Panc1 (cell line): ENCODE measurements around the gene ULK3. TPM values are rescaled to one million over a fixed set of nuclear protein-coding genes. Genes with fewer than 3 reads are reported as not detected.

ENCODE experiments used
- ATAC-seq: fragments of 200-7000 bp; cut with Tn5 transposase; 2 replicates; pipeline ENCODE4 v1.9.1; 2020; ENCODE audit warnings: mild to moderate bottlenecking, moderate library complexity
- BruUV-seq: library from RNA; stranded (reverse); fragments of 400-500 nt; replicated peaks from 2 replicates; lab custom pipeline; 2021; lab: Mats Ljungman, UMichigan
- CTCF ChIA-PET: fragments of 300-600 bp; sonication (Branson Sonifier 250); formaldehyde crosslinking; loops from one replicate; lab custom pipeline; 2022; ENCODE audit warnings: antibody characterized with exemption; lab: Charles Lee
- POLR2A ChIA-PET: fragments of 300-600 bp; sonication (Branson Sonifier 250); formaldehyde crosslinking; loops from one replicate; lab custom pipeline; 2022; ENCODE audit warnings: antibody characterized with exemption; lab: Charles Lee
- DNase-seq: peaks from one replicate; pipeline ENCODE4 v3.0.0-alpha.2; 2010; ENCODE audit warnings: low read depth, low spot score
- H3K27ac ChIP-seq: 2 replicates; pipeline ENCODE4 v1.5.1; 2011; ENCODE audit warnings: mild to moderate bottlenecking, low read length, inconsistent platforms
- H3K27me3 ChIP-seq: fragments of 200-500 bp; sonication (Bioruptor generic); 2 replicates; pipeline ENCODE4 v1.6.0; 2014; ENCODE audit warnings: low read length, inconsistent platforms; ENCODE audit not compliant: control insufficient read depth, insufficient read depth
- H3K36me3 ChIP-seq: fragments of 200-500 bp; sonication (Bioruptor generic); 2 replicates; pipeline ENCODE4 v1.5.1; 2014; ENCODE audit warnings: inconsistent platforms, mild to moderate bottlenecking, low read length, moderate library complexity; ENCODE audit not compliant: control insufficient read depth, insufficient read depth
- H3K4me1 ChIP-seq: 2 replicates; pipeline ENCODE4 v1.5.1; 2011; ENCODE audit warnings: inconsistent platforms, mild to moderate bottlenecking, low read length, moderate library complexity; ENCODE audit not compliant: control insufficient read depth, insufficient read depth
- H3K4me3 ChIP-seq, 2 experiments: 2 replicates each; pipeline ENCODE4 v1.5.1; 2011 to 2012; ENCODE audit warnings: low read depth in 2 of 2, low read length in 2 of 2, mild to moderate bottlenecking in 2 of 2, inconsistent platforms in 1 of 2, moderate library complexity in 1 of 2
- H3K9me3 ChIP-seq: fragments of 200-500 bp; sonication (Bioruptor generic); 2 replicates; pipeline ENCODE4 v1.5.1; 2014; ENCODE audit warnings: low read depth, mild to moderate bottlenecking, inconsistent platforms, low read length, moderate library complexity; ENCODE audit not compliant: control insufficient read depth, insufficient read depth
- POLR2AphosphoS5 ChIP-seq: IDR thresholded peaks from 2 replicates; pipeline ENCODE4 v1.6.1; 2012; ENCODE audit warnings: mild to moderate bottlenecking, low read depth, low read length, moderate library complexity
- SIN3A ChIP-seq: IDR thresholded peaks from 2 replicates; pipeline ENCODE4 v1.6.1; 2012; ENCODE audit warnings: low read depth, mild to moderate bottlenecking, low read length, moderate library complexity, borderline replicate concordance; ENCODE audit not compliant: insufficient read depth
- TCF7L2 ChIP-seq: IDR thresholded peaks from 2 replicates; pipeline ENCODE4 v1.6.1; 2011; ENCODE audit warnings: mild to moderate bottlenecking, low read depth, low read length, inconsistent platforms
- in situ Hi-C: cut with HindIII; loops from 2 replicates; pipeline ENCODE4 v1.10.0; 2016; ENCODE audit warnings: low sequenced_read_pairs, low pct_unique_long_range_greater_than_20kb
- intact Hi-C: fragments of 100-400 bp; cut with micrococcal nuclease; formaldehyde crosslinking; loops from one replicate; pipeline ENCODE4 v1.10.0; 2022; ENCODE audit not compliant: unreplicated experiment
- total RNA-seq: library from RNA; stranded (reverse); gene quantifications from one replicate; pipeline ENCODE4 v1.2.1, GENCODE V29; 2021; ENCODE audit not compliant: unreplicated experiment
- TF ChIP-seq, protein P1 (sequence below): fragments of 450-650 bp; IDR thresholded peaks from 2 replicates; pipeline ENCODE4 v1.5.1; 2017; ENCODE audit warnings: mild to moderate bottlenecking
- TF ChIP-seq, protein P2 (sequence below), 2 experiments: IDR thresholded peaks; 2 replicates each; pipeline ENCODE4 v1.6.1; 2011 to 2012; ENCODE audit warnings: low read depth in 2 of 2, control low read depth in 1 of 2, low read length in 1 of 2, mild to moderate bottlenecking in 1 of 2, moderate library complexity in 1 of 2; ENCODE audit not compliant: insufficient read depth in 1 of 2

ULK3 gene
- total RNA-seq, 1 experiment from 2014 or later = 73.3 TPM

GRCh38 chr15:74794248-74794969 lies 48.5 kb downstream of the ULK3 start:
- Histone ChIP-seq H3K4me3 (no peak overlapping the region), H3K9me3 (no peaks in the 10 kb centered on the region), H3K27me3 (no peaks in the 10 kb centered on the region), H3K27ac (no peak overlapping the region), H3K4me1 (peaks cover 29% of the 10 kb centered on the region), H3K36me3 (no peaks in the 10 kb centered on the region)
- intact Hi-C loops (no loop called here), in situ Hi-C loops (no loop called here)
- BruUV-seq = no TSS peak
- ATAC-seq (no peak), DNase-seq (no peak)
- TF ChIP-seq, protein P1, sequence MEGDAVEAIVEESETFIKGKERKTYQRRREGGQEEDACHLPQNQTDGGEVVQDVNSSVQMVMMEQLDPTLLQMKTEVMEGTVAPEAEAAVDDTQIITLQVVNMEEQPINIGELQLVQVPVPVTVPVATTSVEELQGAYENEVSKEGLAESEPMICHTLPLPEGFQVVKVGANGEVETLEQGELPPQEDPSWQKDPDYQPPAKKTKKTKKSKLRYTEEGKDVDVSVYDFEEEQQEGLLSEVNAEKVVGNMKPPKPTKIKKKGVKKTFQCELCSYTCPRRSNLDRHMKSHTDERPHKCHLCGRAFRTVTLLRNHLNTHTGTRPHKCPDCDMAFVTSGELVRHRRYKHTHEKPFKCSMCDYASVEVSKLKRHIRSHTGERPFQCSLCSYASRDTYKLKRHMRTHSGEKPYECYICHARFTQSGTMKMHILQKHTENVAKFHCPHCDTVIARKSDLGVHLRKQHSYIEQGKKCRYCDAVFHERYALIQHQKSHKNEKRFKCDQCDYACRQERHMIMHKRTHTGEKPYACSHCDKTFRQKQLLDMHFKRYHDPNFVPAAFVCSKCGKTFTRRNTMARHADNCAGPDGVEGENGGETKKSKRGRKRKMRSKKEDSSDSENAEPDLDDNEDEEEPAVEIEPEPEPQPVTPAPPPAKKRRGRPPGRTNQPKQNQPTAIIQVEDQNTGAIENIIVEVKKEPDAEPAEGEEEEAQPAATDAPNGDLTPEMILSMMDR = no peak
- TF ChIP-seq, protein P2, sequence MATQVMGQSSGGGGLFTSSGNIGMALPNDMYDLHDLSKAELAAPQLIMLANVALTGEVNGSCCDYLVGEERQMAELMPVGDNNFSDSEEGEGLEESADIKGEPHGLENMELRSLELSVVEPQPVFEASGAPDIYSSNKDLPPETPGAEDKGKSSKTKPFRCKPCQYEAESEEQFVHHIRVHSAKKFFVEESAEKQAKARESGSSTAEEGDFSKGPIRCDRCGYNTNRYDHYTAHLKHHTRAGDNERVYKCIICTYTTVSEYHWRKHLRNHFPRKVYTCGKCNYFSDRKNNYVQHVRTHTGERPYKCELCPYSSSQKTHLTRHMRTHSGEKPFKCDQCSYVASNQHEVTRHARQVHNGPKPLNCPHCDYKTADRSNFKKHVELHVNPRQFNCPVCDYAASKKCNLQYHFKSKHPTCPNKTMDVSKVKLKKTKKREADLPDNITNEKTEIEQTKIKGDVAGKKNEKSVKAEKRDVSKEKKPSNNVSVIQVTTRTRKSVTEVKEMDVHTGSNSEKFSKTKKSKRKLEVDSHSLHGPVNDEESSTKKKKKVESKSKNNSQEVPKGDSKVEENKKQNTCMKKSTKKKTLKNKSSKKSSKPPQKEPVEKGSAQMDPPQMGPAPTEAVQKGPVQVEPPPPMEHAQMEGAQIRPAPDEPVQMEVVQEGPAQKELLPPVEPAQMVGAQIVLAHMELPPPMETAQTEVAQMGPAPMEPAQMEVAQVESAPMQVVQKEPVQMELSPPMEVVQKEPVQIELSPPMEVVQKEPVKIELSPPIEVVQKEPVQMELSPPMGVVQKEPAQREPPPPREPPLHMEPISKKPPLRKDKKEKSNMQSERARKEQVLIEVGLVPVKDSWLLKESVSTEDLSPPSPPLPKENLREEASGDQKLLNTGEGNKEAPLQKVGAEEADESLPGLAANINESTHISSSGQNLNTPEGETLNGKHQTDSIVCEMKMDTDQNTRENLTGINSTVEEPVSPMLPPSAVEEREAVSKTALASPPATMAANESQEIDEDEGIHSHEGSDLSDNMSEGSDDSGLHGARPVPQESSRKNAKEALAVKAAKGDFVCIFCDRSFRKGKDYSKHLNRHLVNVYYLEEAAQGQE (IDR thresholded peaks at IDR 0.05; ENCODE audit: insufficient read depth in 1 of 2, low read depth in 2 of 2, low read length in 1 of 2) = no peak
- POLR2A ChIA-PET = interaction anchor here (0.7 kb wide), 1 partner anchor 71 kb away, joined by 5 read pairs; no protein-coding TSS in a partner anchor
- CTCF ChIA-PET = interaction anchor here (0.5 to 1.0 kb wide), 3 partner anchors 10 to 116 kb away, joined by 3 read pairs; no protein-coding TSS in a partner anchor

GRCh38 chr15:74793135-74794028 lies 49.6 kb downstream of the ULK3 start:
- POLR2A ChIA-PET = no interaction called here
- peak; percentile 35 for ATAC-seq

More at GRCh38 chr15:74793135-74794028, 49.6 kb downstream of the ULK3 start:
- no peaks in the 10 kb centered on the region for H3K9me3 ChIP-seq
- no peak for DNase-seq
- CTCF ChIA-PET = interaction anchor here (0.5 to 1.0 kb wide), 3 partner anchors 9 to 117 kb away, joined by 3 read pairs; no protein-coding TSS in a partner anchor
- no peak overlapping the region for H3K27ac ChIP-seq
- peaks cover 39% of the 10 kb centered on the region for H3K4me1 ChIP-seq
- intact Hi-C loops (no loop called here), in situ Hi-C loops (no loop called here)
- TF ChIP-seq, protein P2 (IDR thresholded peaks at IDR 0.05; ENCODE audit: insufficient read depth in 1 of 2, low read depth in 2 of 2, low read length in 1 of 2) = no peak
- no peak for TF ChIP-seq TCF7L2
- TF ChIP-seq, protein P1 = no peak; the same call in 1 of the 2 replicates
- no peak for TF ChIP-seq POLR2AphosphoS5
- no peak for TF ChIP-seq SIN3A
- no peak overlapping the region for H3K4me3 ChIP-seq
- no peaks in the 10 kb centered on the region for H3K36me3 ChIP-seq
- BruUV-seq = no TSS peak
- no peaks in the 10 kb centered on the region for H3K27me3 ChIP-seq
